Heart right ventricle (tissue), 16 donors: ENCODE measurements around the gene FAM219B. TPM values are rescaled to one million over a fixed set of nuclear protein-coding genes. Genes with fewer than 3 reads are reported as not detected.
A peak's percentile ranks its signal among the peaks of the same experiment; 100 is the strongest.
"Not testable (repeated sequence)": the region's sequence is repeated elsewhere in the genome, so short reads cannot be mapped to it uniquely, and the experiment has no call there.

Source experiments
- ATAC-seq, 8 donors: fragments of 200-7000 bp; cut with Tn5 transposase; one replicate each; pipeline ENCODE4 v1.9.1; 2020; ENCODE audit warnings: mild to moderate bottlenecking in 8 of 8, moderate library complexity in 8 of 8, moderate number of reproducible peaks in 1 of 8
- DNase-seq, 2 donors: peaks; one replicate each; pipeline ENCODE4 v3.0.0-alpha.2; 2020
- H3K27ac ChIP-seq, 10 donors: fragments of 200-600 bp; sonication (generic) in 2 of 10; one replicate each; pipeline versions ENCODE4 v1.5.0 to v1.8.0; 2020 to 2022; ENCODE audit warnings: mild to moderate bottlenecking in 3 of 10
- H3K27me3 ChIP-seq, 7 donors: fragments of 200-600 bp; one replicate each; pipeline ENCODE4 v1.8.0; 2021 to 2022; ENCODE audit warnings: mild to moderate bottlenecking in 2 of 7
- H3K36me3 ChIP-seq, 9 donors: fragments of 200-600 bp; sonication (generic) in 1 of 9; one replicate each; pipeline versions ENCODE4 v1.5.0 to v1.8.0; 2020 to 2022; ENCODE audit warnings: mild to moderate bottlenecking in 2 of 9
- H3K4me1 ChIP-seq, 9 donors: fragments of 200-600 bp; sonication (generic) in 1 of 9; one replicate each; pipeline versions ENCODE4 v1.5.0 to v1.8.0; 2020 to 2022; ENCODE audit warnings: mild to moderate bottlenecking in 4 of 9
- H3K4me3 ChIP-seq, 10 donors: fragments of 200-600 bp; sonication (generic) in 2 of 10; one replicate each; pipeline versions ENCODE4 v1.5.0 to v1.8.0; 2020 to 2022; ENCODE audit warnings: mild to moderate bottlenecking in 7 of 10, moderate library complexity in 2 of 10
- H3K9me3 ChIP-seq, 11 donors: fragments of 200-600 bp in 10 of 11; sonication (generic) in 2 of 11; one replicate each; pipeline versions ENCODE4 v1.5.0 to v1.8.0; 2013 to 2022; ENCODE audit warnings: mild to moderate bottlenecking in 2 of 11, control low read depth in 1 of 11, moderate library complexity in 1 of 11
- CTCF ChIP-seq, 9 donors: fragments of 200-600 bp; sonication (generic) in 2 of 9; IDR thresholded peaks; one replicate each; pipeline versions ENCODE4 v1.5.0 to v1.8.0; 2021 to 2022; ENCODE audit warnings: antibody characterized with exemption in 9 of 9, mild to moderate bottlenecking in 5 of 9, moderate library complexity in 1 of 9
- WGBS, 2 donors: extraction: QIAGEN DNeasy Blood & Tissue Kit; methylation state at CpG; one replicate each; pipeline ENCODE4 v1.1.7; 2013; ENCODE audit warnings: inconsistent platforms in 1 of 2; 5-methylcytosine and 5-hydroxymethylcytosine counted together
- intact Hi-C, 10 donors: fragments of 100-400 bp; cut with DNase I; formaldehyde crosslinking; loops; one replicate each; pipeline versions ENCODE4 v1.11.1 to v1.14.2; 2022
- polyA plus RNA-seq, 2 donors: library from polyadenylated mRNA; stranded (reverse); fragments of 200-250 nt; gene quantifications; one replicate each; pipeline ENCODE4 v1.2.3, GENCODE V29; 2013
- total RNA-seq, 10 donors: library from RNA; stranded (reverse); fragmentation: NEBNext Ultra II Directional in 3 of 10; extraction: Animal tissue kit (Norgen Biotek cat#: 25700) in 3 of 10; gene quantifications; one replicate each; pipeline versions ENCODE4 v1.2.1 to v1.2.4, GENCODE V29; 2021 to 2023
- donor health status: Arrhythmogenic right ventricular cardiomyopathy.
- donor health status: ischemic (EF 13 %, LVEDD 7.1; RV severe dilation, severe dysfunction).
- donor health status: healthy with polysubstance abuse.
- donor health status: DM: no; HTN: yes; CAD: no.
- donor health status: DM: no; HTN: no; CAD: no.
- donor health status: ischemic (EF 25% LVEDD 6.9; RV normal size, moderate dysfunction).
- donor health status: ischemic (EF 25% LVEDD 5.7; RV mildly dilated, moderate dysfunction).
- donor health status: healthy.
- donor health status: DM: yes; HTN: yes; CAD: no.
- donor health status: Ischemic cardiomyopathy.
- donor health status: ischemic (EF 35%, LVEDD 5.7; RV mildly dilated, moderate dysfunction).
- donor health status: nonischemic (EF 11% LVEDD 7.7; RV severe dilation, severe dysfunction).
- donor health status: DM: yes; HTN: yes; CAD: no.
- donor health status: PGD.
- donor health status: ischemic (EF 29% LVEDD 5.4; RV normal size, mild dysfunction).
- donor health status: nonischemic (EF 23%, LVEDD 6.1; RV moderate dilation, normal function).

FAM219B gene
- total and polyA plus RNA-seq, 12 donors = 27.1 to 159 (median 95.9) TPM

DNA sequence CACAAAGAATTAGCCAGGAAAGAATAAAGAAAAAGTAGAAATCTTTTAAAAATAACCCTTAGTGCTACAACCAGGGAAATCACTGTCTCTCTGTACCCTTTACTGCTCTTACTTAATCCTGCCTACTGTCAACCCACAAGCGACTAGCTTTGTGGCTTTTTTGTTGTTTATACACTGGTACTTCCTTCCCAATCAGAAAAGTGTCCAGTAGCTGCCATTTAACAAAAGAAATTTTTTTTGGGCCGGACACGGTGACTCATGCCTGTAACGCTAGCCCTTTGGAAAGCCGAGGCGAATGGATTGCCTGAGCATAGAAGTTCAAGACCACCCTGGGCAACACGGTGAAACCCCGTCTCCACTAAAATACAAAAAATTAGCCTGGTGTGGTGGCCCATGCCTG lies 13.8 kb upstream of the FAM219B start:
- Histone ChIP-seq H3K4me1 (peaks cover 0 to 7% (median 0%) of the 10 kb centered on the region in 9 donors), H3K27me3 (no peaks in the 10 kb centered on the region), H3K4me3 (no peak overlapping the region), H3K36me3 (peaks cover 0 to 100% (median 82%) of the 10 kb centered on the region in 9 donors), H3K9me3 (no peaks in the 10 kb centered on the region), H3K27ac (no peak overlapping the region)
- intact Hi-C loops = no loop called here
- WGBS, 2 donors = 82 to 93% methylated on average over 8 of the region's 8 CpGs
- ATAC-seq (no peak), DNase-seq (no peak)
- TF ChIP-seq CTCF (IDR thresholded peaks at IDR 0.05) = no peak

GRCh38 chr15:74917676-74918075 lies 11.0 kb upstream of the FAM219B start:
- WGBS, 2 donors = 93 to 95% methylated on average over 6 of the region's 6 CpGs
- Histone ChIP-seq H3K9me3 (no peaks in the 10 kb centered on the region), H3K27me3 (no peaks in the 10 kb centered on the region), H3K4me1 (peaks cover 0 to 7% (median 0%) of the 10 kb centered on the region in 9 donors), H3K4me3 (no peak overlapping the region), H3K27ac (no peak overlapping the region), H3K36me3 (peaks cover 0 to 100% (median 82%) of the 10 kb centered on the region in 9 donors)
- DNase-seq (no peak), ATAC-seq (no peak)
- no peak for TF ChIP-seq CTCF (IDR thresholded peaks at IDR 0.05)
- intact Hi-C loops = no loop called here

DNA sequence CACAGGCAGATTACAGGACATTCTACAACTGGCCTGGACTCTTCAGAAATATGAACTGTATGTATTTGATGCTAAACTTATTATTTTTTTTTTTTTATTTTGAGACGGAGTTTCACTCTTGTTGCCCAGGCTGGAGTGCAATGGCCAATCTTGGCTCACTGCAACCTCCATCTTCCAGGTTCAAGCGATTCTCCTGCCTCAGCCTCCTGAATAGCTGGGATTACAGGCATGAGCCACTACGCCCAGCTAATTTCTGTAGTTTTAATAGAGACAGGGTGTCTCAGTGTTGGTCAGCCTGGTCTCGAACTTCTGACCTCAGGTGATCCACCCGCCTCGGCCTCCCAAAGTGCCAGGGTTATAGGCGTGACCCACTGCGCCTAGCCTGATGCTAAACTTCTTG lies 7.1 kb upstream of the FAM219B start:
- H3K4me1 ChIP-seq, intact Hi-C loops, DNase-seq, H3K4me3 ChIP-seq, H3K9me3 ChIP-seq, H3K27me3 ChIP-seq, H3K27ac ChIP-seq, ATAC-seq: not testable (repeated sequence)
- peaks cover 0 to 92% (median 59%) of the 10 kb centered on the region in 9 donors for H3K36me3 ChIP-seq
- 94 to 96% methylated on average over 8 of the region's 8 CpGs for WGBS, 2 donors

GRCh38 chr15:74913041-74913440 lies 6.4 kb upstream of the FAM219B start:
- DNase-seq = no peak
- Histone ChIP-seq H3K4me3 (no peak overlapping the region), H3K27ac (no peak overlapping the region), H3K4me1 (peaks cover 0 to under 1% (median 0%) of the 10 kb centered on the region in 9 donors), H3K36me3 (peaks cover 0 to 85% (median 51%) of the 10 kb centered on the region in 9 donors), H3K9me3 (no peaks in the 10 kb centered on the region), H3K27me3 (no peaks in the 10 kb centered on the region)
- 92 to 93% methylated on average over 9 of the region's 9 CpGs for WGBS, 2 donors
- ATAC-seq = no peak
- intact Hi-C loops = no loop called here
- no peak for TF ChIP-seq CTCF (IDR thresholded peaks at IDR 0.05)

DNA sequence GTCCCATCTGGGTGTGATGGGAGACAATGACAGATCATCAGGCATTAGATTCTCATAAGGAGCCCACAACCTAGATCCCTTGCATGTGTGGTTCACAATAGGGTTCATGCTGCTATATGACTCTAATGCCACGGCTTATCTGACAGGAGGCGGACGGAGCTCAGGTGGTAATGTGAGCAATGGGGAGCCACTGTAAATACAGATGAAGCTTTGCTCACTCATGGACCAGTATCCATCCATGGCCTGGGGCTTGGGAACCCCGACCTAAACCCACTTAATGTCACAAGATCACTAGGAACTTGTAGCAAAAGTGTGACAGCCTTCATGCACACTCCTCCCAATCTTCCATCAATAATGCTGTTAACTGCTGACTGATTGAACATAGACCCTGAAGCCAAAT lies 2.0 kb upstream of the FAM219B start:
- Histone ChIP-seq H3K27ac (peak overlapping the region in 1 of 10 donors; percentile 93), H3K4me3 (no peak overlapping the region), H3K4me1 (peaks cover 10 to 30% (median 23%) of the 10 kb centered on the region in 9 donors), H3K27me3 (no peaks in the 10 kb centered on the region), H3K9me3 (no peaks in the 10 kb centered on the region), H3K36me3 (peaks cover 0 to 54% (median 28%) of the 10 kb centered on the region in 9 donors)
- 96 to 98% methylated on average over 4 of the region's 4 CpGs for WGBS, 2 donors
- TF ChIP-seq CTCF (IDR thresholded peaks at IDR 0.05) = no peak
- DNase-seq = no peak
- no peak for ATAC-seq
- intact Hi-C loops = loop anchor here in 2 of 10 donors (5.0 to 10.0 kb wide), 2 partner anchors 66 to 134 kb away; partner anchors contain the start of gene ULK3 (in 1 of the 2)
